DOHH2 (cell line): ENCODE measurements around the gene MAP4K4.

ENCODE experiments used
- H3F3A ChIP-seq: fragments of 200-600 bp; sonication (generic), shearing (Covaris generic); 2 replicates; pipeline ENCODE4 v1.6.0; 2016; ENCODE audit warnings: antibody characterized with exemption, mild to moderate bottlenecking; ENCODE audit not compliant: control insufficient read depth, insufficient read depth
- H3K27ac ChIP-seq: fragments of 200-600 bp; sonication (generic); 2 replicates; pipeline ENCODE4 v1.5.1; 2014; ENCODE audit warnings: low read depth, mild to moderate bottlenecking, low read length, moderate library complexity
- H3K27me3 ChIP-seq: fragments of 200-600 bp; sonication (generic); 2 replicates; pipeline ENCODE4 v1.6.1; 2014; ENCODE audit warnings: mild to moderate bottlenecking, low read length, mixed read lengths; ENCODE audit not compliant: control insufficient read depth
- H3K36me3 ChIP-seq: fragments of 200-600 bp; sonication (generic); 2 replicates; pipeline ENCODE4 v1.6.1; 2014; ENCODE audit warnings: mild to moderate bottlenecking, low read length, moderate library complexity, mixed read lengths; ENCODE audit not compliant: control insufficient read depth
- H3K4me1 ChIP-seq: fragments of 200-600 bp; sonication (generic); 2 replicates; pipeline ENCODE4 v1.6.1; 2014; ENCODE audit warnings: mild to moderate bottlenecking, low read length, mixed read lengths; ENCODE audit not compliant: control insufficient read depth
- H3K4me2 ChIP-seq: fragments of 200-600 bp; sonication (generic); 2 replicates; pipeline ENCODE4 v1.6.0; 2014; ENCODE audit warnings: mild to moderate bottlenecking, low read length, moderate library complexity
- H3K4me3 ChIP-seq: fragments of 200-600 bp; sonication (generic); 2 replicates; pipeline ENCODE4 v1.5.1; 2014; ENCODE audit warnings: mild to moderate bottlenecking, low read length, mixed read lengths
- H3K79me2 ChIP-seq: fragments of 200-600 bp; sonication (generic); 2 replicates; pipeline ENCODE4 v1.6.1; 2014; ENCODE audit warnings: mild to moderate bottlenecking, low read length, mixed read lengths; ENCODE audit not compliant: control insufficient read depth
- H3K9me2 ChIP-seq: fragments of 200-600 bp; sonication (generic); replicated peaks from 2 replicates; pipeline ENCODE4 v1.6.1; 2014; ENCODE audit warnings: mild to moderate bottlenecking, low read length, mixed read lengths; ENCODE audit not compliant: control insufficient read depth
- H3K9me3 ChIP-seq: fragments of 200-600 bp; sonication (generic); 2 replicates; pipeline ENCODE4 v1.6.1; 2014; ENCODE audit warnings: antibody characterized with exemption, low read length, mixed read lengths; ENCODE audit not compliant: control insufficient read depth, insufficient read depth
- H4K20me1 ChIP-seq: fragments of 200-600 bp; sonication (generic); 2 replicates; pipeline ENCODE4 v1.6.0; 2014; ENCODE audit warnings: low read depth, mild to moderate bottlenecking, antibody characterized with exemption, low read length, moderate library complexity; ENCODE audit not compliant: control insufficient read depth, insufficient read depth
- CTCF ChIP-seq: fragments of 200-600 bp; sonication (generic); IDR thresholded peaks from one replicate; pipeline ENCODE4 v1.5.1; 2014; ENCODE audit warnings: antibody characterized with exemption, mild to moderate bottlenecking, low read depth, low read length; ENCODE audit not compliant: poor library complexity, severe bottlenecking
- EZH2phosphoT487 ChIP-seq: fragments of 200-600 bp; sonication (generic); IDR thresholded peaks from 2 replicates; pipeline ENCODE4 v1.6.1; 2017; ENCODE audit warnings: borderline replicate concordance, mild to moderate bottlenecking, antibody characterized with exemption, low read length, moderate library complexity, mixed read lengths

The MAP4K4 gene

DNA sequence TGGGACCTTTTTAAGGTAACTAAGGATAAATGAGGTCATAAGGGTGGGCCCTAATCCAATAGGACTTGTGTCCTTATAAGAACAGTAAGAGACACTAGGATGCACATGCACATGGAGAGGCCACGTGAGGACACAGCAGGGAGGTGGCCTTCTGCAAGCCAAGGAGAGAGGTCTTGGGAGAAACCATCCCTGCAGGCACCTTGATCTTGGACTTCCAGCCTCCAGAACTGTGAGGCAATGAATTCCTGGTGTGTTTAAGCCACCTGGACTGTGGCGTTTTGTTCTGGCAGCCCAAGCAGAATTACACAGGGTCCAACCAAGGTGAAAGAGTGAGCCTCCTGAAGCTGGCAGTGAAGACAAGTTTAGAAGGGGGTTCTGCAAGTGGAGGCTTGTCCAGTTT, 204.7 kb downstream of the MAP4K4 start:
- Histone ChIP-seq H3K27me3 (no peaks in the 10 kb centered on the region), H3K4me2 (no peak overlapping the region), H3K9me3 (no peaks in the 10 kb centered on the region), H3K4me1 (no peaks in the 10 kb centered on the region), H3K9me2 (no peaks in the 10 kb centered on the region), H3K79me2 (no peaks in the 10 kb centered on the region), H3F3A (peaks cover 3% of the 10 kb centered on the region; the same call in 1 of the 2 replicates), H3K27ac (no peak overlapping the region), H4K20me1 (no peaks in the 10 kb centered on the region), H3K36me3 (no peaks in the 10 kb centered on the region), H3K4me3 (no peak overlapping the region)
- no peak for TF ChIP-seq EZH2phosphoT487
- no peak for TF ChIP-seq CTCF

- no peak for TF ChIP-seq CTCF
- no peaks in the 10 kb centered on the region for H3F3A ChIP-seq
- peaks cover 5% of the 10 kb centered on the region; the same call in 1 of the 2 replicates for H3K9me3 ChIP-seq
- no peaks in the 10 kb centered on the region for H3K9me2 ChIP-seq
- no peaks in the 10 kb centered on the region for H3K36me3 ChIP-seq
- no peak overlapping the region for H3K4me3 ChIP-seq
- no peak overlapping the region for H3K4me2 ChIP-seq
- H3K27ac ChIP-seq = no peak overlapping the region
- H3K27me3 ChIP-seq = no peaks in the 10 kb centered on the region
- no peaks in the 10 kb centered on the region for H3K79me2 ChIP-seq
- H3K4me1 ChIP-seq = no peaks in the 10 kb centered on the region
- no peaks in the 10 kb centered on the region for H4K20me1 ChIP-seq
Measured at GRCh38 chr2:101904916-101905315, 207.4 kb downstream of the MAP4K4 start.

- Histone ChIP-seq H3K9me2 (no peaks in the 10 kb centered on the region), H4K20me1 (no peaks in the 10 kb centered on the region), H3K36me3 (no peaks in the 10 kb centered on the region), H3K27me3 (no peaks in the 10 kb centered on the region), H3K4me2 (no peak overlapping the region), H3K4me3 (no peak overlapping the region), H3K4me1 (no peaks in the 10 kb centered on the region), H3F3A (no peaks in the 10 kb centered on the region), H3K9me3 (peaks cover 14% of the 10 kb centered on the region; the same call in 1 of the 2 replicates), H3K27ac (no peak overlapping the region), H3K79me2 (no peaks in the 10 kb centered on the region)
- TF ChIP-seq CTCF (no peak), EZH2phosphoT487 (no peak)
Measured at GRCh38 chr2:101905746-101906336, 208.3 kb downstream of the MAP4K4 start.
